IPS DF 4.7 (cell line): ENCODE measurements around the gene ZFP57.

Source experiments
- DNase-seq: peaks from one replicate; pipeline ENCODE4 v3.0.0-alpha.2; 2013; ENCODE audit warnings: low spot score; ENCODE audit errors: extremely low read depth

ZFP57 gene

DNA sequence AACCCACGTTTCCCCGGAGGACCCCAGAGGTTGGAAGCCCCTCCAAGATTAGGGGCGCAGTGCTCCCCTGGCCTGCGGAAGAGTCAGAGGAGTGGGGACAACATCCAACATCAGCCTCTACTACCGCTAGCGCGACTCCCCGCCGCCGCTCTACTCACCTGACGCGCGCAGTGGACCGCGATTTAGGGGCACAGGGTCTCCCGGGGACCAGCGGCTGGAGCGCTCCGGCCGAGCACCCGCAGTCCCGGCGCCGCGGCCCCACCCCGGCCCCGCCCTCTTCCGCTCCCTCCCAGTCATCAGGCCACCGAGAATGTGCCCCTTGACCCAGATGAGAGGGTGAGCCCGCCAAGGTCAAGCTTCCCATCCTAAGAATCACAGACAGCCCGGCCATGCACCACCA is at the start of gene ZFP57:
Gene ZFP57 (minus strand): TSS at position 249 of the 400 bp plus-strand sequence. CDS start 4,149 bp downstream, outside the sequence.
- DNase-seq: no peak

DNA sequence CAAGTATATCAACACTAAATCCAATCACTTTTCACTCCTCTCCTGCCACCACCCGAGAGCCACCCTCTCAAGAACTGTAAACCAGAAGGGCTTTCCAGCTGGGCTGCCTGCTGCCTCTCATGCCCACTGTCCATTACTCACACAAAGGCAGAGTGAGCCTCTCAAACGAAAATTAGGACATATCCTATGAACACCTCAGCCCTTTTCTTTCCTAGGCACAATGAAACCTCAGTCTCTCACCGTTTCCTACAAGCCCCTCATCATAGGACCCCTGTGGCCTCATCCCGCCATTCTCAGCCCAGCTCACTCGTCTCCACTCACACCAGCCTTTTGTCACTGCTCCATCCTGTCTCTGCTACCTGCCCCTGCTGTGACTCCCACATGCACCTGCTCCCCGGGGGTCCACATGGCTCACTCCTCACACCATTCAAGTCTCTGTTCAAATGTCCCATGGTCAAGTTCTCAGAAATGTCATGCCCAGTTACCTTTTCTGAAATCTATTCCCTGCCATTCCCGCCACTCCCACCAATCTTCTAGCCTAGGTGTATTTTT is 49.7 kb upstream of the ZFP57 start:
- no peak for DNase-seq

- no peak for DNase-seq
Measured at GRCh38 chr6:29729774-29730328, 48.9 kb upstream of the ZFP57 start.

DNA sequence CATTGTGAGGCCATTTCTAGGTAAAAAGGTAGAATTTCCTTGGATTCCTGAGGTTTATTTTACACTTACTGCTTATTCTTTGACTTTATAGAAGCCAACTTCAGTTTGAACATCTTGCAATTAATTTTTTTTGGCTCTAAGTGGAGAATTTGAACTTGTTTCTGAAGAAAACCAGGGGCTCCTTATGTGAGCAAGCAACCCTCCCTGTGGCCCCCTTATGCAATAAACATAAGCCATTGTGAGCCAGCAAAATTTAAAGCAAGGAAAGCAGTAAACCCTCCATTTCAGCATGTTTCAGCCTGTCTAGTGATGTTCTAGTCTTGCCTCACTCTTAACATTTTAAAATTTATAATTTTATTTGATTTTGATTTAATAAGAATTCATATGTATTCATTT is 47.9 kb upstream of the ZFP57 start:
- no peak for DNase-seq

GRCh38 chr6:29728173-29728874 is 47.4 kb upstream of the ZFP57 start:
- no peak for DNase-seq

- no peak for DNase-seq
Measured at GRCh38 chr6:29727637-29728036, 46.7 kb upstream of the ZFP57 start.

DNA sequence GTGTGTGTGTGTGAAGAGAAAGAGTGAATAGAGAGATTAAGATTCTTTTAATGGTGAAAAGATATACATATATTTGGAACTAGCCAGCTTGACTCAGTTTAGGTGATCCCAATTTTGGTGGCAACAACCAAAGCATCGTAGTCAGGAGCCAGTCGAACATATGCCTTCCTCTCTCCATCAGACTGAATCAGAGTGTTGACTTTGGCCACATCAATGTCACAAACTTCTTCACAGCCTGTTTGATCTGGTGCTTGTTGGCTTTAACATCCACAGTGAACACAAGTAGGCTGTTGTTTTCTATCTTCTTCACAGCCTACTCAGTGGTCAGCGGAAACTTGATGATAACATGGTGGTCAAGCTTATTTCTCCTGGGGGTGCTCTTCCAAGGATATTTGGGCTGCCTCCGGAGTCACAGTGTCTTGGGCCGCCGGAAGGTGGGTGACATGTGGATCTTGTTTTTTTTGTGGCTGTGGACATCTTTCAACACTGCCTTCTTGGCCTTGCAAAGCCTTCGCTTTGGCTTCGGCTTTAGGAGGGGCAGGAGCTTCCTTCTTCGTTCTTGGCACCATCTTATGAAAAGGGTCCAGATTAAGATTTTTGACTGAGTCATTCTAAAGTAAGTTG is 45.7 kb upstream of the ZFP57 start:
- DNase-seq: no peak

- no peak for DNase-seq
Measured at GRCh38 chr6:29726001-29726400, 45.0 kb upstream of the ZFP57 start.

- no peak for DNase-seq
Measured at GRCh38 chr6:29724937-29725869, 44.3 kb upstream of the ZFP57 start.

GRCh38 chr6:29723666-29724588 is 43.0 kb upstream of the ZFP57 start:
- no peak for DNase-seq

DNA sequence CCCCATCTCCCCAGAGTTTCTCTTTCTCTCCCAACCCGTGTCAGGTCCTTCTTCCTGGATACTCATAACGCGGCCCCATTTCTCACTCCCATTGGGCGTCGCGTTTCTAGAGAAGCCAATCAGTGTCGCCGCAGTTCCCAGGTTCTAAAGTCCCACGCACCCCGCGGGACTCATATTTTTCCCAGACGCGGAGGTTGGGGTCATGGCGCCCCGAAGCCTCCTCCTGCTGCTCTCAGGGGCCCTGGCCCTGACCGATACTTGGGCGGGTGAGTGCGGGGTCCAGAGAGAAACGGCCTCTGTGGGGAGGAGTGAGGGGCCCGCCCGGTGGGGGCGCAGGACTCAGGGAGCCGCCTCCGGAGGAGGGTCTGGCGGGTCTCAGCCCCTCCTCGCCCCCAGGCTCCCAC is 42.3 kb upstream of the ZFP57 start, which contains the start of gene HLA-F:
Gene HLA-F (plus strand): TSS at position 173 of the 404 bp plus-strand sequence. CDS start 30 bp downstream, at position 203.
- no peak for DNase-seq

DNA sequence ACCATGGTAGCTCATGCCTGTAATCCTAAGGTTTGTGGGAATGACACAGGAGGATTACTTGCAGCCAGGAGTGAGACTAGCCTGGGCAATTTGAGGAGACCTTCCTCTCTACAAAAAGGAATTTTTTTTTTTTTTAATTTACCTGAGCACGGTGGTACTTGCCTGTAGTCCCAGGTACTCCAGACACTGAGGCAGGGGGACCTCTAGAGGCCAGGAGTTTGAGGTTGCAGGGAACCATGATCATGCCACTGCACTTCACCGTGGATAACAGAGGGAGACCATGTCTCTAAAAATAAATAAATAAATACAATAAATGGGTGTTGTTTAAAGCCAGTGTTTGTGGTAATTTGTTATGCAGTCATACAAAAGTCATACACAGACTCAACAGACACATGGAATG is 39.9 kb upstream of the ZFP57 start:
- no peak for DNase-seq

DNA sequence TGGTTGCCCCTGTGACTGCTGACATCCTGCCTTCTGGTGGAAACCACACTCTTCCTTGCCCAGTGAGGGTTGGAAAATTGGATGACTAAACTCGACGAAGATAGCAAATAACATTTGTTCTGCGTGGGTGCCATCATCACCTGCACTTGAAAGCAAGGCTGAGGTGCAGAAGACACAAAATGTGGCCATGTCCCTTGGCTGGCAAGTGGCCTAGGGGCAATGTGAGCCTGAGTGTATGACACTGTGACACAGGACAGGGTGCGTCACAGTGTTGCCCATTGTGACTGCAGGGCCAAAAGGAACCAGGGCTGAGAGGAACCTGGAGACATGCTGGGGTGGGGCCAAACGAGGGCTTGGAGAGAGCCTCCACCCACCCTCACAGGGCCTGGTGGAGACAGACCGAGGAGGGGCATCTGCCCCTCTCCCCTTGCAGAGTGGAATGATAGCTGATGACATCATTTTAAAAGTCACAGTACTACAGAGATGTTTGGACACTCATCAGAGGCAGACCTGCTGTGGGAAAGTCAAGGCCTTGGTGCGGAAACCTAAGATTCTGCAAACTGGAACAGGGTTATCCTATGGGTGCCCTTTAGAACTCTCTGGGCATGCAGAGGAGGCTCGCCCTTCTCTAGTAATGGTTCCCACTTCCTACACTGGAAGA is 29.5 kb upstream of the ZFP57 start:
- no peak for DNase-seq

DNA sequence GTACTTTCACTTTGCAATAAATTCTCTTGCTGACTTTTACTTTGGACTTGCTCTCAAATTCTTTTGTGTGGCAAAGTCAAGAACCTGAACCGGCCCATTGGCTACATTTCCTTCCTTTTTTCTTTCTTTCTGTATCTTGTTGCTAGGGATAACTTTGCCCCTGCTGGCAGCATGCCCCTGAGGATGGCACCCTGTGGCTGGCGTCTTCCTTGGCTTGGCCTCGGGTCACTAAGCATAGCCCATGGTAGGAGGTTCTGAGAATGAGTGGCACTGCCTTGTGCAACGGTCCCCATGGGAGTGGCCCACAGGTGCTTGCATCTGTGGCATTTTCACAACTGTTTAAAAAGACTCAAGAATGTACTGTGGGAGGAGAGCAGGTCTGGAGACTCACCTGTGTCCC is 28.2 kb upstream of the ZFP57 start:
- DNase-seq: no peak

DNA sequence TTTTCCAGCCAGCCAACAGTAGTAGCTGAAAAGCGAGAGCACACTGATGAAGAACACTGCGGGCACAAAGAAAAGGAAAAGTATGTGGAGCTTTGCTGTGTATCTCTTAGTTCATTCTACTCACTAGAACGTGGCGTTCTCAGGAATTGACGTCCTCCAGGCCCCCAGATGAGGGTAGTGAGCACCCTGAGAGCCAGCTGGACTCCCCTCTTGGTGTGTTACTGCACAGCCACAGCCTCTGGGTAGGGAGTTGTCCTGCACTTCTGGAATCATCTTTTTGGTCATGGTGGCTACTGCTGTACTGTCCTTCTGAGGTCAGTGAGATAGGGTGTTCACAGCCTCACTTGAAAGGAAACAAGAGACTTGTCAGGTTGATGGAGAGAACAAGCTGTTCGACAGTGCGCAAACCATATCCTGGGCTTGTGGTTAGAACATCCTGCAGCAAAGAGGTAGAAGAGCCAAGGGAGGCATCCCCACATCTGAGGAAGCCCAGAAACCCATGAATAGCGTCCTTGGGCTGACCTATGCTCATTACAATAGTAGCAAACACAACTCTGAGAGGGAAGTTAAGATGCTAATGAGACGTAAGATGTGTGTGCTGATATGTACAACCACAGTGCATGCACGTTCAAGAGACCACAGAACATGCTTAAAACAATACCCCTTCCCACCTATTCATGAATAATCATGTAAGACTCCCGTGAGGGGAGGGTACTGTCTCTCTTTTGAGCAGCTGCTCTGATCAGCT is 27.7 kb upstream of the ZFP57 start:
- no peak for DNase-seq

GRCh38 chr6:29705389-29706231 is 24.7 kb upstream of the ZFP57 start:
- no peak for DNase-seq

- no peak for DNase-seq
Measured at GRCh38 chr6:29702519-29703103, 21.7 kb upstream of the ZFP57 start.
